Mesothelial cell of epicardium (in vitro differentiated cells): ENCODE results near the gene COL5A3. TPM values are rescaled to one million over a fixed set of nuclear protein-coding genes. Genes with fewer than 3 reads are reported as not detected.

Source experiments
- DNase-seq, 2 experiments: peaks; one replicate each; pipeline ENCODE4 v3.0.0; 2021; ENCODE audit warnings: low spot score in 2 of 2; ENCODE audit not compliant: unreplicated experiment in 2 of 2
- H3K27ac Mint-ChIP-seq: 2 replicates; pipeline ENCODE4 v1.8.0; 2021; ENCODE audit warnings: mixed read lengths
- H3K27me3 Mint-ChIP-seq: 2 replicates; pipeline ENCODE4 v1.8.0; 2021; ENCODE audit warnings: low read depth, mixed read lengths
- H3K36me3 Mint-ChIP-seq: 2 replicates; pipeline ENCODE4 v1.8.0; 2021; ENCODE audit warnings: mixed read lengths
- H3K4me1 Mint-ChIP-seq: 2 replicates; pipeline ENCODE4 v1.8.0; 2021; ENCODE audit warnings: mixed read lengths
- H3K4me3 Mint-ChIP-seq: 2 replicates; pipeline ENCODE4 v1.8.0; 2021; ENCODE audit warnings: mild to moderate bottlenecking, moderate library complexity, mixed read lengths
- H3K9me3 Mint-ChIP-seq: 2 replicates; pipeline ENCODE4 v1.8.0; 2021; ENCODE audit warnings: mixed read lengths
- CTCF ChIP-seq: fragments of 200-600 bp; sonication (generic); IDR thresholded peaks from one replicate; pipeline ENCODE4 v1.5.0; 2021; ENCODE audit warnings: antibody characterized with exemption; ENCODE audit not compliant: unreplicated experiment
- total RNA-seq: library from RNA; stranded (reverse); gene quantifications from 3 replicates; pipeline ENCODE4 v1.2.1, GENCODE V29; 2021

COL5A3 gene
- total RNA-seq, 1 donor from 2014 or later: 4.0 TPM

- Mint-ChIP-seq H3K27me3 (peaks cover 74% of the 10 kb centered on the region), H3K4me1 (peaks cover 17% of the 10 kb centered on the region), H3K36me3 (no peaks in the 10 kb centered on the region), H3K4me3 (no peak overlapping the region), H3K27ac (no peak overlapping the region), H3K9me3 (no peaks in the 10 kb centered on the region)
- TF ChIP-seq CTCF: no peak
- DNase-seq: no peak
Observed at GRCh38 chr19:10011974-10012373, 1.7 kb upstream of the COL5A3 start.

- H3K9me3 Mint-ChIP-seq: no peaks in the 10 kb centered on the region
- H3K27ac Mint-ChIP-seq: no peak overlapping the region
- H3K27me3 Mint-ChIP-seq: peaks cover 77% of the 10 kb centered on the region
- no peak for TF ChIP-seq CTCF
- H3K4me3 Mint-ChIP-seq: no peak overlapping the region
- peaks cover 19% of the 10 kb centered on the region for H3K4me1 Mint-ChIP-seq
- no peak for DNase-seq
- H3K36me3 Mint-ChIP-seq: no peaks in the 10 kb centered on the region
Observed at GRCh38 chr19:10010939-10011338, 635 bp upstream of the COL5A3 start.

- H3K9me3 Mint-ChIP-seq: no peaks in the 10 kb centered on the region
- peaks cover 19% of the 10 kb centered on the region for H3K4me1 Mint-ChIP-seq
- peak overlapping the region; percentile 48 for H3K4me3 Mint-ChIP-seq
- no peak overlapping the region for H3K27ac Mint-ChIP-seq
- TF ChIP-seq CTCF: no peak
- peaks cover 78% of the 10 kb centered on the region for H3K27me3 Mint-ChIP-seq
- DNase-seq: no peak
- H3K36me3 Mint-ChIP-seq: no peaks in the 10 kb centered on the region
Observed at GRCh38 chr19:10009714-10010224, 535 bp downstream of the COL5A3 start.

- H3K27me3 Mint-ChIP-seq: peaks cover 74% of the 10 kb centered on the region
- H3K9me3 Mint-ChIP-seq: no peaks in the 10 kb centered on the region
- no peak for TF ChIP-seq CTCF
- no peak for DNase-seq
- H3K4me1 Mint-ChIP-seq: peaks cover 19% of the 10 kb centered on the region
- H3K36me3 Mint-ChIP-seq: no peaks in the 10 kb centered on the region
- peak overlapping the region; percentile 9 for H3K4me3 Mint-ChIP-seq
- H3K27ac Mint-ChIP-seq: peak overlapping the region; percentile 81
Observed at GRCh38 chr19:10008184-10008765, 2.0 kb downstream of the COL5A3 start.

GRCh38 chr19:10007371-10008183 lies 2.7 kb downstream of the COL5A3 start:
- DNase-seq: no peak
- no peak for TF ChIP-seq CTCF
- no peaks in the 10 kb centered on the region for H3K36me3 Mint-ChIP-seq
- H3K4me3 Mint-ChIP-seq: no peak overlapping the region
- peak overlapping the region; percentile 22 for H3K27ac Mint-ChIP-seq
- H3K27me3 Mint-ChIP-seq: peaks cover 75% of the 10 kb centered on the region
- no peaks in the 10 kb centered on the region for H3K9me3 Mint-ChIP-seq
- peaks cover 19% of the 10 kb centered on the region for H3K4me1 Mint-ChIP-seq
